HG03439 (cell line): ENCODE measurements around the gene SFPQ.
"Not testable (repeated sequence)": the region's sequence is repeated elsewhere in the genome, so short reads cannot be mapped to it uniquely, and the experiment has no call there.

ENCODE experiments used
- ATAC-seq: cut with Tn5 transposase; IDR thresholded peaks from one replicate; pipeline ENCODE4 v1.9.1; 2021; ENCODE audit warnings: mild to moderate bottlenecking, moderate library complexity; ENCODE audit not compliant: unreplicated experiment

The SFPQ gene

DNA sequence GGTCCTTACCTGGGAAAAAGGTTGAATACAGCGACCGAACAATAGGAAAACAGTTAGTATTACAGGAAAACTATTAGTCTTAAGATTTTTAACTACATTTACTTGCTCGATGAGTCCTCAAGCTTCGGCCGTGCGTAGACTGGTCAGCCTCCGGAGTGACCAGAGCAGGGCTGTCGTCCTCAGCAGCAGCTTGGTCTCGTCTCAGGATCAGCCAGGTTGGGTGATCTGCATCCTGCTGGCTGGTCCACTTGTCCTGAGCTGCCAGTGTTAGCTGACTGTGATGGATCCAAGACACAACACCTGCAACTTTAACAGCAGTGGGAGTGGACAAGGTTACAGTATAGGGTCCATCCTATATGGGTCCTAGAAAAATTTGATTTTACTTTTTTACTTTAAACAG lies 50.2 kb downstream of the SFPQ start:
- not testable (repeated sequence) for ATAC-seq

DNA sequence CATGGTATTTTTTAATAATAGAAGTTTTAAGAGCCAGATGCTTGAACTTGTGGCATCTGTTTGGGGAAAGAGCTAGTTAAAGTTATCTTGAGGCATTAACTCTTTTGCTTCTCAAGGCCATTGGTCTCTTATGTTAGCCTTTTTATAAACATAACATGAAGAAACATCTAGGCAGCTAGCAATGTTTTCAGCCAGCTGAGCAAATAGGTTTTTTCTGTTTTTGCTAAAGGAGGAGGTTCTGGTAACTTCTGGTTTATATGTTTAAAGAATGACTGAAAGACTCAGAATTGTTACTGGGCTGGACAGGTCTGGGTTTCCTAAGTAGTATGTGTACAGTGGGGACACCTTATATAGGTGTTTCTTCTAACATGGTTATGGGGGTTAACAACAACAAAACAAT lies 50.7 kb downstream of the SFPQ start:
- ATAC-seq = not testable (repeated sequence)

- not testable (repeated sequence) for ATAC-seq
Measured at GRCh38 chr1:35137590-35137989, 55.4 kb downstream of the SFPQ start.

GRCh38 chr1:35136780-35137179 lies 56.2 kb downstream of the SFPQ start:
- no peak for ATAC-seq
